ENCODE results near the gene MAD1L1.

The MAD1L1 gene

DNA sequence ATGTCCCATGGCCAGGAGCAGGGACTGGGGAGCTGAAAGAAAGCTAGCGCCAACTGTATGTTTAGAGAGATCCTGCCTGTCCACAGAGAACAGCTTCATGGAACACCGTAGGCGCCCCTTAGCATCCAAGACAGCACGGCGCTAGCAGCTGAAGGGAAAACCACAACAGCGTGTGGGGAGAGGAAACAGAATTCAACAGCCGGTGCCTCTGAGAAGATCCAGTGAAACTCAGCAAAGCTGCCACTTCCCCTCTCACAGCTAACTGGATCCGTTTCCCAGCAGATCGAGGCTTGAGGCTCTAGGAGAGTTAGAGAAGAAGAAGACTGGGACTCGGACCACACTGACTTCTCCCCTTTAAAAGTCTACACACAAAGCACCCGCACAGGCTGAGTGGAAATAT, 145.0 kb downstream of the MAD1L1 start:
- TF ChIP-seq, protein P1, sequence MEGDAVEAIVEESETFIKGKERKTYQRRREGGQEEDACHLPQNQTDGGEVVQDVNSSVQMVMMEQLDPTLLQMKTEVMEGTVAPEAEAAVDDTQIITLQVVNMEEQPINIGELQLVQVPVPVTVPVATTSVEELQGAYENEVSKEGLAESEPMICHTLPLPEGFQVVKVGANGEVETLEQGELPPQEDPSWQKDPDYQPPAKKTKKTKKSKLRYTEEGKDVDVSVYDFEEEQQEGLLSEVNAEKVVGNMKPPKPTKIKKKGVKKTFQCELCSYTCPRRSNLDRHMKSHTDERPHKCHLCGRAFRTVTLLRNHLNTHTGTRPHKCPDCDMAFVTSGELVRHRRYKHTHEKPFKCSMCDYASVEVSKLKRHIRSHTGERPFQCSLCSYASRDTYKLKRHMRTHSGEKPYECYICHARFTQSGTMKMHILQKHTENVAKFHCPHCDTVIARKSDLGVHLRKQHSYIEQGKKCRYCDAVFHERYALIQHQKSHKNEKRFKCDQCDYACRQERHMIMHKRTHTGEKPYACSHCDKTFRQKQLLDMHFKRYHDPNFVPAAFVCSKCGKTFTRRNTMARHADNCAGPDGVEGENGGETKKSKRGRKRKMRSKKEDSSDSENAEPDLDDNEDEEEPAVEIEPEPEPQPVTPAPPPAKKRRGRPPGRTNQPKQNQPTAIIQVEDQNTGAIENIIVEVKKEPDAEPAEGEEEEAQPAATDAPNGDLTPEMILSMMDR (IDR thresholded peaks at IDR 0.05; ENCODE audit: low read depth, low read length, missing control alignments) = no peak
- no peak for DNase-seq (ENCODE audit: extremely low read depth, low read depth)

DNA sequence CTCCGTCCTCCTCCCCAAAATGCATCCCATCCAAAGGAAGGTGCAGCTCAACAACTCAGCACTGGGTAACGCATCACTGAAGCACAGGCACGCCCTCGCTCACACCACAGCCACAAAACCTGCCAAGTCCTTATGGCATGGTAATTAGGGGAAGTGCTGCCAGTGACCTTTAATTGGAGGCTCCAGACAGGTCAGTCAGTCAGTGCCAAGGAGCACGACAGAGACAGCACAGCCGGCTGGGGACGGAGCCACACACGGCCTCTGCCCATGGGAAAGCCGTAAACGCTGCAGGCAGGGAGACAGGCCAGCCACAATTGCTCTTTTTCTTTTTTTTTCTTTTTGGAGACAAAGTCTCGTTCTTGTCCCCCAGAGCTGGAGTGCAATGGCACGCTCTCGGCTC, 146.5 kb downstream of the MAD1L1 start:
- TF ChIP-seq, protein P1 (IDR thresholded peaks at IDR 0.05; ENCODE audit: low read depth, low read length, missing control alignments) = no peak
- H3K4me3 ChIP-seq (replicated peaks; ENCODE audit: low read depth, low read length) = no peak overlapping the region
- DNase-seq (ENCODE audit: extremely low read depth, low read depth) = no peak

More for the DNA sequence above, 145.0 kb downstream of the MAD1L1 start:
- H3K4me3 ChIP-seq (replicated peaks; ENCODE audit: low read depth, low read length) = no peak overlapping the region

DNA sequence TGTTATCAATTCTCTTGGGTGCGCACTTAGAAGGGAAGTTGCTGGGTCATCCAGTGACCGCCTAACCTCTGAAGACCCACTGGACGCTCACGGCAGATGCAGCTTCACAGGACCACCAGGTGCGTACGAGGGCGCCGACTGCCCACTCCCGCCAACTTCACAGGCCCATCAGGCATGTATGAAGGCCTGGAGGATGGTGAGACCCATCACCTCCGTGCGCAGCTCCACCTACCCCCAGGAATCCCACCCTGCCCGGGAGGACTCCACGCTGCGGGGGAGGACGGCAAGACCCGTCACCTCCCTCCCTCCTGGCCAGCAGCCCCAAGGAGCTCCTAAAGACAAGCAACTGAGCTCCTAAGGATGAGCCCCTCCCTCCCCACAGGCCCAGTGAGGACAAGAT, 146.9 kb downstream of the MAD1L1 start:
- TF ChIP-seq, protein P1 (IDR thresholded peaks at IDR 0.05; ENCODE audit: low read depth, low read length, missing control alignments) = no peak
- DNase-seq (ENCODE audit: extremely low read depth, low read depth) = no peak
- no peak overlapping the region for H3K4me3 ChIP-seq (replicated peaks; ENCODE audit: low read depth, low read length)

DNA sequence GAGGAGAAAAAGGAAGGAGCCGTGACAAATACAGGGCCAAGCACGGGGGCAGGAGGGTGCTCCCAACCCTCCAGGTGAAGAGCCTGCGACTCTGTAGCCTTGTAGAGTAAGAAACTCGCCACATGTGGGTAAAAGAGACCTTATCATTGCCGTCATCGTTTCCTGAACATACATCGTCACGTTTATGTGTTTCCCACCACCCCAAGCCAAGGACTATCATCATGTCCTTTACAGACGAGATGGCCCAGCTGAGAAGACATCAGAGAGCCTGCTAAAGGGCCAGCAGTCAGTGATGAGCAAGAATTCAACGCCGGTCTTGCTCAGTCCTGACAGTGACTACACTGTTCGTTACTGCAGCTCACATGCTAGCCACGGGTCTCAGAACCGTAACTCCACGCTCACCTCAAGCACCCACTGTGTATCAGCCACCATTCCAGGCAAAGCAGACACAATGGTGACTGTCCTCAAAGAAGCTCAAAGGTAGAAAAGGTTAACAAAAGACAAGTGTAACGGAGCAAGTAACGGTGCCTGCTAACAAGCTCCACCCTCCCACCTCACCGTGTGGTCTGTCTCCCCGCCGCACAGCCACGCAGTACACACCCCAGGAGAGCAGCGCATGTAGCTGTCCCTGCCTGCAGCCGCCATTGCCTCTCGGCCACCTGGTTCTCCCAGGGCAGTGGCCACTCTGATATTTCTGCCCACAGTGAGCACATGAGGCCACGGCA, 147.8 kb downstream of the MAD1L1 start:
- no peak for DNase-seq (ENCODE audit: extremely low read depth, low read depth)
- H3K4me3 ChIP-seq (replicated peaks; ENCODE audit: low read depth, low read length) = no peak overlapping the region
- TF ChIP-seq, protein P1 (IDR thresholded peaks at IDR 0.05; ENCODE audit: low read depth, low read length, missing control alignments) = no peak

DNA sequence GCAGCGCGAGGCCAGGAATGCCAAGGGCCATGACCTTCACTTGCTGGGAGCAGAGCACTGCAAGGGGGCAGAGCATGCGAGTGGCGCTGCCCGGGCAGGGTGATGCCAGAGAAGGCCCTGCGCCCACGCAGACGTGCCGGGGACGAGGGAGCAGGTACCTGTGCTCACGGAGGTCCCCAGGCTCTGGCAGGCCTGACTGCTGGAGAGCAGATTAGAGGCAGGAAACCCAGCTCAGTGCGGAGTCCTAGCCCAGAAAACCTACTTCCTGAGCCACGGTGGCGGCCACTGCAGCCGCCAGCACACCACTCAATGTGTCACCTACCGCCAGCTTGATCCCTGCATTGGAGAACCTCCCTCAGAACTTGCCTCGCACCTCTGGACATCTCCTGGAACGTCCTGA, 148.4 kb downstream of the MAD1L1 start:
- TF ChIP-seq, protein P1 (IDR thresholded peaks at IDR 0.05; ENCODE audit: low read depth, low read length, missing control alignments) = no peak
- no peak overlapping the region for H3K4me3 ChIP-seq (replicated peaks; ENCODE audit: low read depth, low read length)
- DNase-seq (ENCODE audit: extremely low read depth, low read depth) = no peak

DNA sequence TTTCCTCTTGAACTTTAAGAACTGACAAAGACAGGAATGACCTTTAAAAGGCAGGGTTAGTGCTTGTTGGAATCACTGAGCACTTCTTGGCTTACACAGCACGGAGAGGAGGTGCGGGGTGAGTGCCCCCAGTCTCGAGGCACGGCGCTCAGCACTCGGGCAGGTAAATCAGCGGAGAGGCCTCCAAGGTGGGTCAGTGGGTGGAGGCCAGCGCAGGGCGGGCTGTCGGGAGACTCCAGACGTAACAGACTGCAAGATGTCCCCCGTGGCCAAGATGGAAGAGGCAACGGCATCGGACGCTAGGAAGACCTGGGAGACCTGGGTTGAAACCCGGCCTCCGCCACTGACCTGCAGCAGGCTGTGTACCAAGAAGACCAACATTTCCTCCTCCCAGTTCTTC, 149.4 kb downstream of the MAD1L1 start:
- no peak overlapping the region for H3K4me3 ChIP-seq (replicated peaks; ENCODE audit: low read depth, low read length)
- DNase-seq (ENCODE audit: extremely low read depth, low read depth) = no peak
- TF ChIP-seq, protein P1 (IDR thresholded peaks at IDR 0.05; ENCODE audit: low read depth, low read length, missing control alignments) = no peak

Data from HFF-Myc (cell line).